GM19452 (cell line): ENCODE measurements around the gene GNB1L.
"Not testable (repeated sequence)": the region's sequence is repeated elsewhere in the genome, so short reads cannot be mapped to it uniquely, and the experiment has no call there.

Experiments used
- ATAC-seq: cut with Tn5 transposase; IDR thresholded peaks from one replicate; pipeline ENCODE4 v1.9.1; 2021; ENCODE audit not compliant: unreplicated experiment

GNB1L gene

DNA sequence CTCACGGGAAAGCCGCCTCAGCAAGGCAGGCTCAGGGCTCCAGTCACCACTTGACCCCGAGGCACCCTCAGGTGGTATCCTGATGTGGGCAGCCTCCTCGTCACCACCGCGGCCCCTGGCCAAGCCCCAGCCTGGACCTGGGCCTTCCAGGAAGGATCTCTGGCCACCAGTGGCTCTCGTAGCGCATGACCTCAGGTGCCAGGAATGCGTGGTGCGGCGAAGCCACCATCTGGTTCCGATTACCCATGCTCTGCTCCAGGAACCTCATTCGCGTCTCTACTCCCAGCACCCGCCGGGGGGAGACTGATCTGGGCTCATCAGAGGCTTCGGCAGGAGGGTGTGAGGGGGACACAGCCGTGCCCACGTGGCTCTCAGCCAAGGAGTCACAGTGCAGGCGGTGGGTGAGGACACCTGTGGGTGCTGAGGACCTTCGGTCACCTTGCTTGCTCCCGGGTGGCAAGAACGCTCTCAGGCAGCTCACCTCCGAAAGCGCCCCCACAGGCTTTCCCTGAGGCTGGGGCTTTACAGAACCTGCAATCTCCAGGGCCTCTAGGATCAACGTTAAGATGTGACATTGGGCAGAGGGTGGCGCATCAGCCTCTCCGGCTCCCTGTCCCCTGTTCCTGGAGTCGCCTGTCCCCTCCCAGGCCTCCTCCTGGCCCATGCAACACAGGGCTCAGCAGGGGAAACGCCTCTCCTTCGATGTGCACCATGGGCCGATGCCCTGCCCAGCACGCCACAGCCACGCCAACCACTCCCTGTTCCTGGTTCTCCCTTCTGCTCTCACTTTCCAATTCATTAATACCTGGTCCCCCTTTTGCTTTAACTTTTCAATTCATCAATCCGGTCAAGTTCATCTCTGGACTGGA, 55.1 kb downstream of the GNB1L start:
- ATAC-seq = no peak

DNA sequence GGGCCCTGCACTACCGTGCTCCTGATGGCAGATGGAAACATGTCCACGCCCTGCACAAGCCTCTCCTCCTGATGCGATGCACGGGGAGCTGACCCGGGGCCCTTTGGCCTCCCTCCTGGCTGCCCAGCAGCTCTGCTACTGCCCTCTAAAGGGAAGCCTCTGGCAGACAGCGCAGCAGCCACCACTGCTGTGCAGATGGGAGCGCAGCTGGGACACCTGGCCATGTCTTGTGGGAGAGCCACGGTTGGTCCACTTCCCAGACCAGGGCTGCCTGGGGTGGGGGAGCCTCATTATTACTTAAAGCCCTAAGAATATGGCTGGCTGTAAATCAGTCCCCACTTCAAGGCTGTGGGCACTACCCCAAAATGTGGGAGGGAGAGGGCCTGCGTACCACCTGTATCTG, 55.8 kb downstream of the GNB1L start:
- no peak for ATAC-seq

DNA sequence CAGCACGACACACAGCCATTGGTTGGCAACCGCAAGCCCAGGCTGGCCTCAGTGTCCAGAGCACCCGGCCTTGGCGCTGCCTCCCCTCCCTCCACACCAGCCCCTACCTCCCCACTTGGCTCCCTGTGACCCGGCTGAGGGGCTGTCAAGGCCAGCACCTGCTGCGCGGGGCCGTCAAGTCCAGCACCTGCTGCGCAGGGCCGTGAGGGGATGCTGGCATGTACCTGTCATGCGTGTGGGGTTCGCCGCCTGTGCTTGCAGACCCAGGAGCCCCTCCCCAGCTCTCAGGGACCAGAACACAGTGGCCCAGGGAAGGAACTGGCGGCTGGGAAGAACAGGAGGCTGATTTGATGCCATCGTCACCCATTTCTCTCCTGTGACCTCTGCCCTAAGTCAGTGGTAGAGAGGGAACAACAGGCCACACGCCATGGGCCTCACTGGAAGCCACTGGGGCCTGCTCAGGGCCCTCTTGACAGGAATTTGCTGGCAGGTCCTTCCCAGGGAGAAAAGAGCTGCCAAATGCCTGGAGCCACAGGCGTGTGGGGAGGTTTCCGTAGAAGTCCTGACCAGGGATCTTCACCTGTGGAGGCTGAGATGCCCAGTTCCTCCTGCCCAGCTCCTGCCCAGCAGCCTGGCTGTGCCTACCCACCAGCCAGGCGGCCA, 56.5 kb downstream of the GNB1L start:
- ATAC-seq = no peak

DNA sequence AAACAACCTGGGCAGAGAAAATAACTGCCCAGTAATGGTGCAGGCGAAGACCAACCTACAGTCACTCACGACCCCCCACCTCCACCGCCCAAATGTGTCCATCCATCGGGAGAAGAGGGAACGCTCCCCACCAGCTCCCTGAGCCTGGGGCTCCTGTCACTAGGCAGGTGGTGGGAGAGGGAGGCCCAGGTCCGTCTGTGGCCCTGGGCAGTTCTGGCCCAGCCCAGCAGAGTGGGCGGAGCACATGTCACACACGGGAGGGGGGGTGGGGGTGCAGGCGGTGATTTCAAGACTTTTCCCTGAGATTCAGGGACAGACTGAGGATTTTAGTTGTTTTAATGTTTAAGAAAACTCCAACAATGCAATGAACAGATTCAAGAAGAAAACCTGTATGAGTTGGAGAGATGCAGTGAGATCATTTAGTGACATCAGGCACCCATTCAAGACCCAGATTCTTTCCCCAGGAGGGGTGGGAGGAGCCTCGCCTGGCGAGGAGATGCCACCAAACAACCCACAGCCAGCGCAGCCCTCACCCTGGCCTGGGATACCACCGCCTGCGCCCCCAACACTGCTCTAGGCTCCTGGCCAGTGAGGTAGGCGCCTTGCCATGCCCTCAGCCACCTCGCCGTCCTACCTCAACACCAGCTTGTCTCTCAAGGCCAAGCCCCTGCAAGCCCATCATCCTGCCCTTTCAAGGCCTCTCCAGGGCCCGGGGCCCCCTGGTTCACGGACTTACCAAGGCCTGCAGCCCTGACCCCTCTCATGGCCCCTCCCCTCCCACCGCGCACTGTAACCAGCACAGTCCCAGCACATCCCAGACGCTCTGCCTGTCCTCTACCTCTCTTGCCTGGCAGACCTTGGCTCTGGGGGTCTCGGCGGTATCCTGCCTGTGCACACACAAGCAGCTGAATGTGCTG, 57.3 kb downstream of the GNB1L start:
- ATAC-seq = no peak

DNA sequence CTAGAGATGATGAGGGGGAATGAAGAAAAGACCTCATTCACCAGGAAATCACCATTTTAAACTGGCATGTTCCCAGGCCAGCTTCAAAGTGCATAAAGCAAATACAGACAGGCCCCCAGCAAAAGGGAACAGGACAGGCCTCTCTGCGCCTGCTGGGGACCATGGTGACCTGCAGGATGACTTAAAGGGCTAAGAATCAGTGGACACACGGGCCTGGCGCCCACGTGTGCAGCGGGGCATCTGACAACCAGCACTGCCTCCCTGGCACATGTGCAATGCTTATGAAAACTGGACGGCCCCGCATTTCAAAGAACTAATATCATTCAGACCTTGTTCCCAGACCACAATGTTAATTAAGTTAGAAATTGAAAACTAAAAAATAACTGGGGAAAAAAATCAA, 58.5 kb downstream of the GNB1L start:
- ATAC-seq = no peak

DNA sequence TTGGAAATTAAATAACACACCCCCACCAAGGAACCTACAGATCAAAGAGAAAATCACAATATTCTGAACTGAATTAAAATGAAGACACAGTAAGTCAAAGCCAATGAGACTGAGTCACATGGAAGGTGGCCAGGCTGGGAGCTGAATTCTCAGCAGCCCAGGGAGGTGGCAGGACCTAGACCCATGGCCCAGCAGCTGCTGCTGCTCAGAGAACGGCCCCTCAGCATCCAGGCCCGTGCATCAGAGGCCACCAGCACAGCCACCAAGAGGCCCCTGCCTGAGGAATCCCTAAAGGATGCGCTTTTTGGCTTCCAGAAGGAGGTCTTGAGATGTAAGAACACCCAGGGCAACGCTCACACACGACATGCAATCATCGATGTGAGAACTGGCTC, 59.1 kb downstream of the GNB1L start:
- no peak for ATAC-seq

DNA sequence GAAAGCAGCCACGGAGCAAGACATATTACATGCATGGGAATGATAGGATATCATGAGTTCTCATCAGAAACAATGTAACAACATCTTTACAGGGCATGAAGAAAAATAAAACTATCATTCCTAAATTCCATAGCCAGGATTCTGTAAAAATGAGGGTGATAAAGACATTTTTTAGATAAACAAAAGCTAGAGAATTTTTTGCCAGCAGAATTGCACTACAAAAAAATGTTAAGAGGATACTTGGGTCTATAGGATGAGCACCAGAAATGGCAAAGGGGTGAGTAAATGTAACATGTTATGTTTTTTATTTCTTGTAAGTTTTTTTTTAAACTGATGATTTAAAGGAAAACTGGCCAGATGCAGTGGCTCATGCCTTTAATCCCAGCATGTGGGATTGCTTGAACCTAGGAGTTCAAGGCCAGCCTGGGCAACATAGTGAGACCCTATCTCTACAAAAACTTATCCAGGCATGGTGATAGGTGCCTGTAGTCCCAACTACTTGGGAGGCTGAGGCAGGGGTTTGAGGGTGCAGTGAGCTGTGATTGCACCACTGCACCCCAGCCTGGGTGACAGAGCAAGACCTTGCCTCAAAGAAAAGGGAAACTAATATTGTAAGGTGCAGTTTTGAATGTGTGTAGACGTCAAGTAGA, 60.9 kb downstream of the GNB1L start:
- ATAC-seq = no peak

DNA sequence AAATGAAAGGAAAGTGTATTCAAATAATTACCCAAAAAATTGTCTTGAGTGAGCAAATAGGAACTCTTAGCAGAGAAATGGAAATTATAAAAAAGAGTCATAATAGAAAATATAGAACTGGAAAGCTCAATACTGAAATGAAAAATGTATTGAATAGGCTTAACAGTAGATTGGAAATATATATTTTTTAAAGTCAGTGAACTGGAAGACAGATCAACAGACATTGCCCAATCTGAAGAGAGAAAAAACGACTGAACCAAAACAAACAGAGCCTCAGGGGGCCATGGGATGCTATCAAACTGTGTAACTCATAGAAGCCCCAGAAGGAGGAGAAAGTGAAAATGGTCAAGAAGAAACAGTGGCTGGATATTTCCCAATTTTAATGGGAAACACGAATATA, 61.5 kb downstream of the GNB1L start:
- no peak for ATAC-seq

DNA sequence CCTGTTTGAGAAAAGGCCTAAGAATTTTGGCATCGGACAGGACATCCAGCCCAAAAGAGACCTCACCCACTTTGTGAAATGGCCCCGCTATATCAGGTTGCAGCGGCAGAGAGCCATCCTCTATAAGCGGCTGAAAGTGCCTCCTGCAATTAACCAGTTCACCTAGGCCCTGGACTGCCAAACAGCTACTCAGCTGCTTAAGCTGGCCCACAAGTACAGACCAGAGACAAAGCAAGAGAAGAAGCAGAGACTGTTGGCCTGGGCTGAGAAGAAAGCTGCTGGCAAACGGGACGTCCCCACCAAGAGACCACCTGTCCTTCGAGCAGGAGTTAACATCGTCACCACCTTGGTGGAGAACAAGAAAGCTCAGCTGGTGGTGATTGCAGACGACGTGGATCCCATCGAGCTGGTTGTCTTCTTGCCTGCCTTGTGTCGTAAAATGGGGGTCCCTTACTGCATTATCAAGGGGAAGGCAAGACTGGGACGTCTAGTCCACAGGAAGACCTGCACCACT, 62.2 kb downstream of the GNB1L start:
- ATAC-seq = not testable (repeated sequence)

DNA sequence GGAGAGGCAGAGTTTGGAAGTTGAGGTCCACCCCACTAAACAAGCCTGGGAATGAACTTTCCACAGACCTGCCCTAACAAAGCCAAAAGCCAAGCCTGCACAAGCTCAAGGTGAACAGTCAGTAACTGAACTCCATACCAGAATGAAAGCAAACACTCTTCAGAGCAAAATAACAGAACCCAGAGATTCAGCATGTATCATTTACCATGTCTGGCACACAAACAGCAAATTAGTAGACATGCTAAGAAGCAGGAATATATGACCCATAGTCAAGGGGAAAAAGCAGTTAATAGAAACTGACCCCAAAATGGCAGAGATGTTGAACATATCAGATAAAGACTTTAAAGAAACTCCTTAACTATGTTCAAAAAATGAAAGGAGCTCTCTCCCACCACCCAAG, 62.8 kb downstream of the GNB1L start:
- no peak for ATAC-seq

DNA sequence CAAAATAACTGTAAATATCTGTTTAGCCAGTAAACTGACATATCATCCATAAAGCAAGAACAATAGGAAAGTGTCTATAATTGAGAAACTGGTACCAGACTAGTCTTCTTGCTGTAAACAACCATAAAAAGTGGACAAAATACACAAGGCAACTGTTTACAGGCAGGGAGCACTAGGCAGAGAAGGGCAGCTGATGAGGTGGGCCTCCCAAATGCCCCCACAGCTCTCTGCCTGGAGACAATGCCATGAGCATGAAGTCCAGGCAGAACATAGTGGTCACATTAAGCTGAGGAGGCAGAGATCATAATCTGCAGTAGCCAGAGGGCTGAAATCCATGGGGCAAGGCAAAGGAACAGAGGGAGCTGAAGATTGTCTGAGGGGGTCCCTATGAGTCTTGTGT, 63.4 kb downstream of the GNB1L start:
- no peak for ATAC-seq

DNA sequence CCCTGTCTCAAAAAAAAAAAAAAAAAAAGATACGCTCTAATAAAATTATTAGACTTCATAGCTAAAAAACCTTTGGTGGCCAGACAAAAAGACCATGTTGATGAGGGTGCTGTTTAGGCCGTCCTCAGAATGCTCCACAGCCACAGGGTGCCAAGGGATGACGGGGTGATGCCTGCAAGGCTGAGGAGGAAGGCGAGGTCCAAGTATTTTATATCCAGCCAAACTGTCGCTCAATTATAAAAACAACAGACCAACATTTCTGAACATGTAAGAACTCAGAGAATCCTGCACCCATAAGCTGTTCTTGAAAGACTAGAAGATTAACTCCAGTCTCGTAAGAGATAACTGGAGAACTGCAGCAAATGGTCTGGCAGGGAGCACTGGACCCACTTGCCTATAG, 64.8 kb downstream of the GNB1L start:
- ATAC-seq = no peak

DNA sequence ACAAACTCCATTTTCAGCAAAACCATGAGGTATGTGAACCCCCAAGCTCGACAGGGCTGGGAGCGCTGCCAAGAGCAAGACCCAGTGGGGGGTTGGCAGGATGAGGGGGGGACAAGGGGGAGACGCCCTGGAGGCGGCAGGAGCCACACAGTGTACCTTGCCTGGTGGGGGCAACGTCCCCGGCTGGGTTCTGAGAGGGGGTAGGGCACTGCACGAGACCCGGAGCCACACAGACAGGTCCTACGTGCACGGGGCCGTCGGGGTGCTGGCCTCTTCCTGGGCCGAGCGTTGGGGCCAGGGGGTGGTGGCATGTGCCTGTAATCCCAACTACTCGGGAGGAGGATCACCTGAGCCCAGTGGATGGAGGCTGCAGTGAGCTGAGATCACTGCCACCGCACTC, 65.3 kb downstream of the GNB1L start:
- ATAC-seq = no peak

DNA sequence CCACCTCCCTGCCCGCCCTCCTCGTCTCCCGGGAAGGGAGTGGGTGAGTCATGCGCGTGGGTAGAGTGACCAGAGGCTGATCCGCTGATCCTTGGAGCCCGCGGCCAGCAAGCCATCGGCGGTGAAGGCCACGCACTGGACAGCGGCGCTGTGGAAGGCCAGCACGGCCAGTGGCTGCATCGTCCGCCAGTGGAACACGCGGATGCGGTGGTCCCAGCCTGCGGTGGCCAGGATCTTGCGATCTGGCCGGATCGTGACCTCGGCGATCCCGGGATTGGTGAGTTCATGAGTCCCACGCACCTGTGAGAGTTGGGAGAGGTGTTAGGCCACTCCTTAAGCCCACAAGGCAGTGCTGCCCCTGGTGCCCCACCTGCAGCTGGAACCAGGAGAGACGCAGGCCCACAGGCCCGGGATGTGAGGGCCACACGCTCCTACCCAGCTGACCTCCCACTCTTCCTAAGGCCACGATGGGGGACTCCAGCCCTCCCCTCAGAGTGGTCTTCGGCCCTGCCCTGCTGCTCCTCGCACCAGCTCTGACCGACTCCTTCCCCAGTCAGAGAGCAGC, 65.9 kb downstream of the GNB1L start:
- ATAC-seq = no peak

DNA sequence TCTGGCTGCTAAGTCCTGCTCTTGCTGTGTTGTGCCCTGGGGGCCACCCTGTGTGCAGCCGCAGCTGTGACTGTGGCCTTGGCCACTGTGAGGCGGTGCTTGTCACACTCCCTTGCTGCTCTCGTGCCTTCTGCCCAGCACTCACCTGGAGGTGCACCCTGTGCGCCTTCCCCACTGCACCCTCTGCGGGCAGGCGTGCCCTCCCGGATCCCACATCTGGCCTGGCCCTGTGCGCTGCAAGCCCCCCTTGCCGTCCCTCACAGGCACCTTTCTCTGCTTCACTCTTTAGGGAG, 66.9 kb downstream of the GNB1L start:
- no peak for ATAC-seq

DNA sequence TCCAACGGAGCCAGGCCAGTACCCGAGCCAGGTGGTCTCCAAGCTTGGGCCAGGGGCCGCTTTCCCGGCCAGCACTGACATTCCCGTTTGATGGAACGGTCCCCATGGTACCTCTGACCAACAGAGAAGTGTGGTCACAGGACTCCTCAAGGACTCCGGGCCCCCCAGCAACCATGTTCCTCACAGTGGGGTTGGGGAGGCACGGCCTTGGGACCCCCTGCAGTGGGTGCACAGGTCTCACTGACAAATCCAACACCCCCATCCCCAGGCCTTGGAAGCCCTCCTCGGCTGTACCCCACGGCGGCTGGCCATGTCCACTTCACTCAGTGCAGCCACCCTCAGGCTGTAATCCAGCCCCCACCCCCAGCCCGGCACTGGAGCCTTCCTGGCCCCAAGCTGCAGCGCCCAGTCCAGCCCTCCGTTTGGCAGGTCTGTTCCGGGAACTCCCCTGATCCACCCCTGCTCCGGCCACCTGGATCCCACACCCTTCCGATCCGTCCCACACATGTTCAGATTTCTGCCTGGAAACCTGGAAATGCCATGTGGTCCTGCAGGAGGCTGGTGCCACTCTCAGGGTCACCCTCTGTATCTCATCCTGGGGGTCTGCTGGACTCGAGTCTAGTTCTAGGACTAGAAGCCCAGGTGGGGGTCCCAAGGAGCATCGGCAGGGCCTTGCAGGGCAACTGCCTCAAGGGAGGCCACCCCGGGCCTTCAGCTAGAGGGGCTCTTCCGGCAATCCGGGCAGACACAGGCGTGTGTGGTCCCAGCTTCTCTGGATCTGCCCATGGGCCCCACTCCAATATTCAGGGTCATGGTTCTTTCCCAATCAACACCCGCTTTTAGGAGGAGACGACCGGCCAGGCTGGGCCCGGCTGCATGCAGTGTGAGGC, 67.5 kb downstream of the GNB1L start:
- ATAC-seq = no peak

DNA sequence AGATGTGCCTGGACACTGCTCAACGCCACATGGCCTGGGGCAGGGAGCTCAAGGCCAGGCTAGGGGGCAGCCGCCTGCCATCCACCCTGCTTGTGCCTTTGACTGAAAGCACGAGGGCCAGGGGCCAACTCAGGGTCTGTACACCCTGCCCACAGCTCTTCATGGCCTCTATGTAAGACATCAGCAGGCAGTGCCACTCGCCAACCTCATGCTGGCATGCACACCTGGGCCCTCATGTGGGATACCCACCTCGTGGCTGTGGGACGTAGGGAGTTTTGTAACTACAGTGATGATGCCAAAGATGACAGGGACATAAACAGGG, 68.4 kb downstream of the GNB1L start:
- no peak for ATAC-seq

DNA sequence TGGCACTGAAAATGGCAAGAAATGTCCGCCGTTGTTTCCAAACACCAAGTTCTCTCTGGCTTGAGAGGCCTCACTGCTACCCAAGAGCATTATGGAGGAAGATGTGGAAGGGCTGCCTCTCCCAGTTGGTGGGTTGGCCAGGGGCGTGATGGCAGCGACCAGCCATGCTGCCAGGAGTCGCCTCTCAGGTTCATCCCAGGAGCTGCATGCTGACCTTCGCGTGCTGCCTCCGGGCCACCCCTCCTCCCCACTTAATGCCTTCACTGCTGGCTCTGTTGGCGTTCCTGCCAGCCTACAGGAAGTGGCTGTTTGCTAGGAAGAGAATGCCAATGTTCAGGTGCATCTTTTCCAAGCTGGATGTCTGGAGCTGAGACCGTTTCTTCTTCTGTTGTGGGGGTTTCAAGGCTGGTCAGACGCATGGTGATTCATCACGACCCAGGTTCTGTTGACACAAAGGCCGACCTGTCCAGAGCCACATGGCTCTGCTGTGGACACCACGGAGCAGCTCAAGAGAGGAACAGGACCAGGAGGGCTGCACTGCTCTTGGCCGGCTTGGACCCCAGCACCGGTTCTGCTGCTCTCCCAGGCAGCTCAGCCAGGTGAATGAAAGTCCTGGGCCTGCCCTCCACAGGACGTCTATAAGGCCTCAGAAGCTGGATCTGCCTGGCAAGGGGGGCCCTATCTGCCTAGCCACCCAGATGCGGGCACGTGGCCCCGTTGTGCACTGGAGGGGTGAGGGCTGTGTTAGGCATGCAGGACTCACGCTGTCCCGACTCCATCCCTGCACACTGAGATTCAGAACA, 69.0 kb downstream of the GNB1L start:
- no peak for ATAC-seq
